Stimulated activated CD4-positive, alpha-beta T cell treated with anti-CD3 and anti-CD28 coated beads, Interleukin-1b, Interleukin-23, amount 100 ng/mL, for 48 hours (primary cell): ENCODE results near the gene ZNF574.
A peak's percentile ranks its signal among the peaks of the same experiment; 100 is the strongest.
"Not testable (repeated sequence)": the region's sequence is repeated elsewhere in the genome, so short reads cannot be mapped to it uniquely, and the experiment has no call there.

Experiments used
- DNase-seq: peaks from one replicate; pipeline ENCODE4 v3.0.0-alpha.2; 2020

Gene ZNF574, protein sequence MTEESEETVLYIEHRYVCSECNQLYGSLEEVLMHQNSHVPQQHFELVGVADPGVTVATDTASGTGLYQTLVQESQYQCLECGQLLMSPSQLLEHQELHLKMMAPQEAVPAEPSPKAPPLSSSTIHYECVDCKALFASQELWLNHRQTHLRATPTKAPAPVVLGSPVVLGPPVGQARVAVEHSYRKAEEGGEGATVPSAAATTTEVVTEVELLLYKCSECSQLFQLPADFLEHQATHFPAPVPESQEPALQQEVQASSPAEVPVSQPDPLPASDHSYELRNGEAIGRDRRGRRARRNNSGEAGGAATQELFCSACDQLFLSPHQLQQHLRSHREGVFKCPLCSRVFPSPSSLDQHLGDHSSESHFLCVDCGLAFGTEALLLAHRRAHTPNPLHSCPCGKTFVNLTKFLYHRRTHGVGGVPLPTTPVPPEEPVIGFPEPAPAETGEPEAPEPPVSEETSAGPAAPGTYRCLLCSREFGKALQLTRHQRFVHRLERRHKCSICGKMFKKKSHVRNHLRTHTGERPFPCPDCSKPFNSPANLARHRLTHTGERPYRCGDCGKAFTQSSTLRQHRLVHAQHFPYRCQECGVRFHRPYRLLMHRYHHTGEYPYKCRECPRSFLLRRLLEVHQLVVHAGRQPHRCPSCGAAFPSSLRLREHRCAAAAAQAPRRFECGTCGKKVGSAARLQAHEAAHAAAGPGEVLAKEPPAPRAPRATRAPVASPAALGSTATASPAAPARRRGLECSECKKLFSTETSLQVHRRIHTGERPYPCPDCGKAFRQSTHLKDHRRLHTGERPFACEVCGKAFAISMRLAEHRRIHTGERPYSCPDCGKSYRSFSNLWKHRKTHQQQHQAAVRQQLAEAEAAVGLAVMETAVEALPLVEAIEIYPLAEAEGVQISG

DNA sequence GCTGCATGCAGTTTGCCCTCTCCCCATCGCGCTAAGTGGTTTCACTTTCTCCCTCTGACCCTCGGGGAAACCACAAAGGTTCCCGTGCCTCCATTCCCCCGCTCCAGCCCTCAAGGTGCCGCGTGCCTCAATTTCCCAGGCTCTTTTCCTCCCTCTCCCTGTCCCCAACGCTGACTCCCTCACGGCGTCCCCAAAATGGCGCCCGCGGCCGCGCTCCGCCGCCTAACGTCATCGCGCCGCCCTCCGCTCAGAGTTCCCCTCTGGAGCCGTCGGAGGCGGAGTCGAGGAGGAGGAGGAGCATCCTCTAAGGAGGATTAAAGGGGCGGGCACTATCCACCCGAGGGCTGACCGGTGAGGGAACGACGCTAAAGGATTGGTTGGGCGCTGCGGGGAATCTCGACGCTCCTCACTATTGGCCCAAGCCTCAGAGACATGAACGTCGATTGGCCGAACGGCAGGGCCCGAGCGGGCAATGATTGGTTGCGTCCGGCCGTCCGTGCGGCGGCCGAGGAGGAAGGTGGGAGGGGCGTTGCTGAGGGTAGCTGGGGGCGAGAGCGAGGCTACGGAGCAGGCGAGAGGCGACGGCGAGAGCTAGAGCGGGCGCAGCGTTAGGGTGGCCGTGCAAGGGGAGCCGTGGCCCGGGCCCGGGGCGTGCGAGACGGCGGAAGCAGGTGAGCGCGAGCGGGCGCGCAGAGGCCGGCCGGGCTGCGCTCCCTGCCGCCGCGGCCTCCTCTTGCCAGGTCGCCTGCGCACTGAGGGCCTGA, at the start of gene ZNF574:
ZNF574 (plus strand) TSS at position 551 of the 764 bp plus-strand sequence. CDS start 2,441 bp downstream, outside the sequence.
- DNase-seq: peak; percentile 98

DNA sequence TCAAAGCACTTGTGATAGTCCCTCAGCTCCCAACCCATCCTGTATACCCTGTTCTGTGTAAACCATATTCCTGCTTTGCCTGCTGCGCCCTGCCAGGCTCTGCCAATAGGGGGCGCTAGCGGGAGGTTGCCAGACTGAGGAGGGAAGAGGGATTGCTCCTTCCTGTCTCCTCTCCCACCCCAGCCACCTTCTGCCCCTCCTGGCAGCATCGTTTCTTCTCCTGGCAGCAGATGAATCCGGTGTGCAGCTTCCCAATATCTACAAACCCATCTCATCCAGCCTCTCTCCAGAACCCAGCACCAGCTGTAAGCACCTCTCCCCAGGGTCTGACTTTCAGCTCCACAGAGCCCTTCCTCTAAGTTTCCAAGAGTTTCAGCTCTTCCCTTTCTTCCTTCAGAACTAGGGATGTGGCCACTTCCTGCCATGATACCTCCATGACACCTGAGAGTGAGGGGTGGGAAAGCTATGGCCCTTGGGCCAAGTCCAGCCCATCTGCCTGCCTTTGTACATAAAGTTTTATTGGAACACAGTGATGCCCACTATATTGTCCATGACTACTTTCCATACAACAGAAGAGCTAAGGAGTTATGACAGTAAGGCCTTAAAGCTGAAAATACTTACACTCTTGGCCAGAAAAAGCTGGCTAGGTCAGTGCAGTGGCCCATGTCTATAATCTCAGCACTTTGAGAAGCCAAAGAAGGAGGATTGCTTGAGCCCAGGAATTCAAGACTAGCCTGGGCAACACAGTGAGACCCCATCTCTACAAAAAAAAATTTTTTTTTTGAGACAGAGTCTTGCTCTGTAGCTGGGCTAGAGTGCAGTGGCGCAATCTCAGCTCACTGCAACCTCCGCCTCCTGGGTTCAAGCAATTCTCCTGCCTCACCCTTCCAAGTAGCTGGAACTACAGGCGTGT, 47.4 kb upstream of the ZNF574 start:
- DNase-seq: peak; percentile 31

DNA sequence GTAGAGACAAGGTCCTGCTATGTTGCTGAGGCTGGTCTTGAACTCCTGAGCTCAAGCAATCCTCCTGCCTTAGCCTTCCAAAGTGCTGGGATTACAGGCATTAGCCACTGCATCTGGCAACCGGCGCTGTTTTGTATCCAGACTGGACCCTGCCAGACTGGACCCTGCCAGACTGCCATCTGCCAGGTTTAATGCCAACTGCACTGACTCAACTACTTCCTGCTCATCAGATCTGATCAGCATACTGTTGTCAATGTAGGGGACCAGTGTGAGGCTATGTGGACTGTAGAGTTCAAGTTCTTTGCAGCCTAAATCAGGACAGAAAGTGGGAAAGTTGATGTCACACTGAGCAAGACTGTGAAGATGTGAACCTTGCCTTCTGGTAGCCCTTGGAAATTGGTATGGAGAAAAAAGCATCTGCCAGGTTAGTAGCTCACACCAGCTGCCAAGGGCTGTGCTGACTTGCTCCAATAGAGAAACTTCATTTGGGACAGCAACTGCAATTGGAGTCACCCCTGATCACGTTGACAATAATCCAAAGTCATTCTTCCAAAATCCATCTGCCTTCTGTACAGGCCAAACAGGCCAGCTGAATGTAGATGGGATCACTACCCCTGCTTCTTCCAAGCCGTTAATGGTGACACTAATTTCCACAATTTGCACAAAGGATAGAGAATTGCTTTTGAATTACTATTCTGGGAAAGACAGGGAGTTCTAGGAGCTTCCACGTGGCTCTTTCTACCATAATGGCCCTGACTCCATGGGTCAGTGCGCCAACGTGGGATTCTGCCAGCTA, 45.1 kb upstream of the ZNF574 start:
- DNase-seq: no peak

DNA sequence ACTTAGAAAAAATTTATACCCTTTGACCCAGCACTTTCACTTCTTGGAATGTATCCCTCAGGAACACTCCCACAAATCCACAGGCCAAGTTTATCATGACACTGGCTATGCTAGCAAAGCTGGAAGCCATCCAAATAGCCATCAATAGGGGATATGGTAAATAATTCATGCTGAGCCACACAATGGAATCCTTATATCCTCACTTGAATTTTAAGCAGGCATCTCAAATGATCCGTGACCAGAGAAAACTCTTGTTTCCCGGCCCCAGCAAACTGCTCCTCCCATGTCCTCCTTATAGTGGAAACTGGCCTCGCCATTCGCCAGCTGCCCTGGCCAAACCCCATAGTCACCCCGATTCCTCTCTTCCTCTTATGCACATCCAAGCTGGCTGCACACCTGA, 43.5 kb upstream of the ZNF574 start:
- no peak for DNase-seq

DNA sequence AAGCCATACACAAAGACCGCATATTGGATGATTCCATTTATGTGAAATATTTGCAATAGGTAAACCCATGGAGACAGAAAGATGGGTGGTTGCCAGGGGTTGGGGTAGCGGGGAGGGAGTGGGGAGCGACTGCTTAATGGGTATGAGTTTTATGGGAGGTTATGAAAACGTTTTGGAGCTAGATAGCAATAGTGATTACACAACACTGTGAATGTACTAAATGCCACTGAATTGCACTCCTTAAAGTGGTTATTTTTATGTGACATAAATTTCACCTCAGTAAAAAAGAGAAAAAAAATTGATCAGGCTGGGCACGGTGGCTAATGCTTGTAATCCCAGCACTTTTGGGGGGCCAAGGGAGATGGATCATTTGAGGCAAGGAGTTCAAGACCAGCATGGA, 42.6 kb upstream of the ZNF574 start:
- no peak for DNase-seq

DNA sequence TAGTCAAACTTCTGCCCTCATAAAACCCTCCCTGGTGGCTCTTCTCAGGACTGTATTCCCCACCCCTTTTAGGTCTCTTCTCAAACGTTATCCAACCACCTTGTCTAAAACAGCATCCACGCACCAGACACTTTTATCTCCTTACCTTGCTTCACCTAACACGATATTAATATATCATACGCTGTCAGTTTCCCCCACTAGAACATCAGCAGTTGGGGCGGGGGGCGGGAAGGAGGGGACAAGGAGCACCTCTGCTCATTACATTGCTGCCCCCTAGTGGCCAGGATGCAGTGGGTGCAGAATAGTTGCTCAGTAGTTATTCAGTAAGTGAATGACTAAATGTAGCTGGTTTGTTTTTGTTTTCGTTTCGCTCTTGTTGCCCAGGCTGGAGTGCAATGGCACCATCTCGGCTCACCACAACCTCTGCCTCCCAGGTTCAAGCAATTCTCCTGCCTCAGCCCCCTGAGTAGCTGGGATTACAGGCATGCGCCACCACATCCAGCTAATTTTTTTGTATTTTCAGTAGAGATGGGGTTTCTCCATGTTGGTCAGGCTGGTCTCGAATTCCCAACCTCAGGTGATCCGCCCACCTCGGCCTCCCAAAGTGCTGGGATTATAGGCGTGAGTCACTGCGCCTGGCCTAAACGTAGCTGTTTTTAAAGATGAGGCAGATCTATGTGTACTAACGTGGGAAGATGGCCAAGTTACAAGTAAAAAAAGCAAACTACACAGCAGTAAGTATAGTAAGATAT, 41.1 kb upstream of the ZNF574 start:
- peak; percentile 72 for DNase-seq

DNA sequence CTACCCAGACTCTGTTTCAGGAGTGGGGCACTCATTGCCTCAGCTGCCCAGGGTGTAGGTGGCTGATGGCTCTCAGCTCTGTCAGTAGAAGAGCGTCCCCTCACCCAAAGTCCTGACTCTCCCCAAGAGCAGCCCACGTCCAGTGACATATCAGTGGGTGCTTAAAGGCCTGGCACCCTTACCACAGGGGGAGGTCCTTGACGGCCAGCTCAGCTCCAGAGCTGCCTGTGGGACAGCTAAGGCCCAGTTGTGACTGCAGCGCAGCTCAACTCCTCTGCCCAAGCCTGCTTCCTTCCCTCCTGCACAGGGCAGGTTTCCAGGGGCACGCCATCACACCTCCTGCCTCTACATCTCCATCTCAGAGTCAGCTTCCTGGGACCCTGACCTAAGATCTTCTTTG, 38.3 kb upstream of the ZNF574 start:
- no peak for DNase-seq

DNA sequence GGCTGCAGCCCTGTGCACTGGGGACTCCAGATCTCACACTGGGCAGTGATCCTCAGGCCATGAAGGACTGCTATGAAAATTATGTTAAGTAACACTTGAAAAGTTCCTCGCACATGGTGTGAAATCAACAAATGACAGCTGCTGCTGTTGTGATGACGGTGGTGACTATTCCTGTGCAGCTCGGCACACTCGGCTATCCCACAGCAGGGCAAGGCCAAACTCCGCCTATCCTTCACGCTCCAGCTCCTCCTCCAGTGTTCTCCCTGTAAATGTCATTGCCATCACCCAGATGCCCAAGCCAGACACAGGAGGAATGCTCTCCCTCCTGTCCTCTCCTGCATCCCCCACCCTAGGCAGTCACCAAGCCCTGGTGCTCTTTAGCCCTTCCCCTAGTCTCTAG, 37.3 kb upstream of the ZNF574 start:
- no peak for DNase-seq

DNA sequence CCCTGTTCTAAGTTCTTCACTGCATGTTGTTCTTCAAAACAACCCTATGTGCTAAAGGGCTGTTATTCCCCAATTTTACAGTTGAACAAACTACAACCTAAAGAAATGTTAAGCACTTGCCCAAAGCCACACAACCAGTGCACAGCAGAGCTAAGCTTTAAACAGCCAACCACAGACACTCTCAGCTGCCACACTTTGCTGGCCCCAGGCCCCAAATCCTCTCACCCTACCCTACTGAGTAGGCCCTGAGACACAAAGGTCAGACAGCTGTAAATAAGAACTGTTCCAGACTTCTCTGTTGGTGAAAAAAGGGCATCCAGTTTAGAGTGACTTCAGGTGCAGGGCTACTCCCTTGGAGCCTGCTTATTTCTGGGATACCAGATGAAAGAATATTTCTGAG, 35.9 kb upstream of the ZNF574 start:
- DNase-seq: no peak

DNA sequence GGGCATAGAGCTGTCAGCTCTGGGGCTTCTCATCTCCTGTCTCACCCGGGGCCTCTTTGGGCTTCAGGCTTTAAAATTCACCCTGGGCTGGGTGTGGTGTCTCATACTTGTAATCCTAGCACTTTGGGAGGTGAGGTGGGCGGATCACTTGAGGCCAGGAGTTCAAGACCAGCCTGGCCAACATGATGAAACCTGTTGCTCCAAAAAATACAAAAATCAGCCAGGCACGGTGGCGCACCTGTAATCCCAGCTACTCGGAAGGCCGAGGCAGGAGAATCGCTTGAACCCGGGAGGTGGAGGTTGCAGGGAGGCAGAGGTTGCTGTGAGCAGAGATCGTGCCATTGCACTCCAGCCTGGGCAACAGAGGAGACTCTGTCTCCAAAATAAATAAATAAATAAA, 35.5 kb upstream of the ZNF574 start:
- not testable (repeated sequence) for DNase-seq

DNA sequence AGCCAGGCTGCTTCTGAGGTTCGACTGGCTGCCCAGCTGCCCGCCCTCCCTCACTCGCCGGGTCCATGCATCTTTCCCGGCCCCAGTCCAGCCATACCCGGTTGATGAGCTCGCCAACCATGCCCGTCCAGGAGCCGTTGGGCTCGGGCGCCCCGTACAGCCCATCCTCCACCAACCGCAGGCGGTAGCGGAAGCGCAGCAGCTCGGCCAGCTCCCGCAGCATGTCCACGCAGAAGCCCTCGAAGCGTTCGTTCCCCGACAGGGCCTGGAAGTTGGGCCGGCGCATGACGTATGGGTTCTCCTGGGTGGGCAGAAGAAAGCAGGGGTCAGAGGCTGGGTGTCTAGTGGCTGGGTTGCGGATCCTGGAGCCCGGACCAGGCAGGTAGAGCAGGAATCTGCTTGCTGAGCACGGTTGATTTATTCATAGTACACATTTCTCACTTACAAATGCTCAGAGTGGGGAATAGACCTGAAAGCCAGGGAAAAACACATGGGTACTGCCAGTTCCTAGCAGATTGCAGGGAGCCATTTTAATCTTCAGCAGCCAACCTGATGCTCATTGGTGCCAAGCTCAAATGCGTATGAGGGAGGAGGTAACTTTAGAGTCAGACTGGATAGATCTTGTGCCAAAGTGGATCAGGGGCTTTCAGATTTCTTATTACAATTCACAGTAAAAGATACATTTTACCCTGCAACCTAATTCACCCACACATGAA, 33.4 kb upstream of the ZNF574 start:
- DNase-seq: no peak

DNA sequence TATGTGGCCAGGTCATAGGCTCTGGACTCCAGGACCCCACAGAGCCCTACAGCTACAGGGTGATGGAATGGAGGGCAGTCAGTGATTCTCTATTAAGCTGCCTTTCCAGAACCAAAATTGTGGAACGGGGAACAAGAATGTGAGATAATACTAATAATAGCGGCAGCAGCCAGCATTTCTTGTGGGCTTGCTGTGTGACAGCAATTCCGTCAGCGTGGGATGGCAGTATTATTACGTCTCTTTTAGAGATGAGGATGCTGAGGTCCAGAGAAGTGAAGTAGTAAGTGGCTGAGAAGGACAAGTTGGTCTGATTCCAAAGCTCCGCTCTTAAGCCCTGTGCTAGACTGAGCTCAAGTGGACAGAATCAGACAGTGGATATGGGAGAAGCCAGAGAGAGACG, 30.4 kb upstream of the ZNF574 start:
- DNase-seq: no peak

DNA sequence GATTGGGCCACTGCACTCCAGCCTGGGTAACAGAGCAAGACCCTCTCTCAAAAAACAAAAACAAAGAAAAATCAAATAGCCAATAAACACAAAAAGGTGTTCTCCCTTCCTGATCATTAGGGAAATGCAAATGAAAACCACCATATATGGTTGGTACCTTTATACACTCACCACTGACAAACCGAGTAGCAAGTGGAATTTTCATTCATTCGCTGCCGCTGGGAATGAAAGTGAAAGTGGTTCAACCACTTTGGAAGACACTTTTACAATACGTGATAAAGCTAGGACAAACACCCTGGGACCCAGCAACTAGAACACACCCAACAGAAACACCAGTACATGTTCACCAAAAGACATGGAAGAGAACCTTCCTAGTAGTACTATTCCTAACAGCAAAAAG, 27.0 kb upstream of the ZNF574 start:
- DNase-seq: peak; percentile 17

DNA sequence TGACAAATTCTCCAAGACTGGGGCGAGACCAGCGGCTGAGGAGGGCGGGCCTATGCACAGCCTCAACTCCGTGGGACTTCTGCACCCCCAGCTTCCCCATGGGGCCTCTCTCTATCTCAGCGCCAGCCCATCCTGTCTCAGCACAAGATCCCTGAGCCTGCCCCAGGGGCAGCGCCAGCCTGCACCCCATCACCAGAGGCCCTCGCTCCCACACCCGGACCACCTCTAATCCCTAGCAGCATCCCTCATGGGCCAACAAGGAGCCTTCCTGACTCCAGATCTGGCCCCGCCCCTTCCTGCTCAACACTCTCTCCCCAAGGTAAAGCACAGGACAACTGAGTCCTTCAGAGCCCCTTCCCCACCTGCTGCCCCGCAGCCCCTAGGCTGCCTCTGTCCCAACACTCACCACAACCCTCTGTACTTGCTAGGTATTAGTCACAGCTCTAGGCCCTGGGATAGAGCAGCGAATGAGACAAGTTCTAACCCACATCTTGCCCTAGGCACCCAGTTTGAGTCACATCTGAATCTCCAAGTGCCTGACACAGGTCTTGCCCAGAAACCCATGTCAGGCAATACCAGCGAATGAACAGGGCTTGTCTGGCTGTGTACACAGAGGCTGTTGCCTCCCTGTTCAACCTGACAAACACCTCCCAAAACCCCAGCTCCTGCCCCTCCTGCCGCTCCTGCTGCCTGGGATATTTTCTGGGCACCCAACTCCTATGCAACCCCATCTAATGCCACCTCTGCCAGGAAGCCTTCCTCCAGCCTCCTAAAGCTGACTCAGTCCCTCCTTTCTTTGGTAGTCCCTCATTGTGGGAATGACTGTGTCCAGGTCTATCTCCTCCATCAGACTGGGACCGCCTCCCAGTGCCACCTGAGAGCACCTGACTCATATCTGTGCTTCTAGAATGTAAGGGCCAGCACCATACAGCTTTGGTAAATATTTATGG, 24.5 kb upstream of the ZNF574 start:
- peak; percentile 74 for DNase-seq

DNA sequence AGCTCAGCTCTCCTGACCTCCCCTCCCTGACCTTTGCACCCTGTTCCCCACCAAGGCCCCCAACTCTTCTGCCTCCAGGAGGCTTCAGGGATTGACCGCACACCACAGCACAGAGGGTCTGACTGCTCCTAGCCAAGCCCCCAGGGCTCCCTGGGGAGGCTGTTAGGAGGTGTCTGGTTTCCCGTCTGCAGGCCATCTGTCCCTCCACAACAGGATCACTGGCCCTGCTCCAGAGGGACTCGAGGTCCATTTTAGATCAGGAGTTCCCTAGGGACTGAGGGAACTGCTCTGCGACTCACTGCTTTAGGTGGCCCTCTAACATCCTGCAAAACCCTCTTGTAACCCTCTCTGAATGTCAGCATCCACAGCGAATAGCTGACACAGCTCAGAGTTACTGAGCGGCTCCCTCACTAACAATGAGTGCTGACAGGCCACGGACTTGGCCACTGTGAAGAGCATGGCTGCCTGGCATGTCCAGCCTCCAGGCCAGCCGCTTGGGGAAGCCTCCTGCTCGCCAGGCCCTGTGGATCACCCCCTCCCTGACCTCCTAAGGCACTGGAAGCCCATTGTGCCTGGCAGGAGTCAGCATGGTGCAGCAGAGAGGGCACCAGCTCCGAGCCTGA, 23.6 kb upstream of the ZNF574 start:
- no peak for DNase-seq

DNA sequence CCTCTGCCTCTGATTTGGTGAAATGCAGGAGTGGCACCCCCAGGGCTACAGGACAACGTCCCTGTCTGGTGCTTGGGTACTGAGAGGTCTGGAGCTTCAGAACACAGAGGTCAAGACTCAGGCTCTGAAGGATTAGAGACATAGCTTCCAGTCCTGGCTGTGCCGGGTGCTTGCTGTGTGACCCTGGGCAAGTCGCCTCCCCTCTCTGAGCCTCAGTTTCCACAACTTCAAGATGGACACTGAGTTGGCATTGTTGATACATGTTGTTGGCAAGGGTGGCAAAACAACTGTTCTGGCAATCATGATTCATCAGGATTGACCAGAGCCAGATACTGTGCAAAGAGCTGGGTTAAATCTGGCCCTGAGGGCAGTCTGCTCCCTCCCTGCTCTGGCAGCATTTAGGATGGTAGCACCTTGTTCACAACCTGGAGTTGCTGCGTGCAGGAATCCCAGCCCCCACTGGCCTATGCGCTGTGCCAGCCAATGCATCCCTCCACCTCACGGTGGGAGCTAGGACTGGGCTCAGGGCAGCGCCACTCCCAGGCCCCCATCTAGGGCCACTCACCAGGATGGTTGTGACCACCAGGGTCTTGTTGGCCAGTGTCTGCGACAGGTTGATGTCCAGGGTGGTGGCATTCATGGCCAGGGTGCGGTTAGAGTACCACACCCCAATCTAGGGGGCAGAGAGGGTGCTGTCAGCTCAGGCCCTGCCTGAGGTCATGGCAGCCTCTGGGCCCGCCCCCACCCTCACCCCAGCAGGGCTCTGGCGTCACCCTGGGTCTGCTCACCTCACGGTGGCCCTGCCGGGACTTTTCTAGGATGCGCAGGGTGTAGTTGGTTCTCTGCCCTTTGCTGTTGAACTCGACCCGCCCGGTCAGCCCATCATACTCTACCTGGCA, 22.7 kb upstream of the ZNF574 start:
- DNase-seq: no peak

DNA sequence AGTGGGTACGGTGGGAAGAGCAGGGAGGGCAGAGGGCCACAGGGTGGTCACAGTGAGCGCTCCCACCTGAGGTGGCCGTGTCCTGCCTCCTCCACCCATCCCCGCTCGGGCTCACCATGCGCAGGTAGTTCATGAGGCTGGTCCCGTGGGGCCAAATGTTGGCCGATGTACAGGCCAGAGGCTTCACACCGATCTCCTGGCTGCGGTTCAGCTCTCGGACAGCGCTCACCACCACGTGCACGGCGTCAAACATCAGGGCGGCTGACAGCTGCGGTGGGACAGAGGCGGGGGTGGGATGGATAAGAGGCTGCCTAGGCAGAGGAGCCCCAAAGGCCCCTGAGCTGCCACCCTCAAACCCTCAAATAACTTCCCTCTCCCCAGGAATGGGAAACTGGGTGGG, 21.8 kb upstream of the ZNF574 start:
- no peak for DNase-seq
